Fibroblast of skin of right biceps (primary cell): ENCODE measurements around the gene PLA2G3.
A peak's percentile ranks its signal among the peaks of the same experiment; 100 is the strongest.

Experiments used
- DNase-seq: peaks from one replicate; pipeline ENCODE4 v3.0.0-alpha.2; 2013

The PLA2G3 gene

DNA sequence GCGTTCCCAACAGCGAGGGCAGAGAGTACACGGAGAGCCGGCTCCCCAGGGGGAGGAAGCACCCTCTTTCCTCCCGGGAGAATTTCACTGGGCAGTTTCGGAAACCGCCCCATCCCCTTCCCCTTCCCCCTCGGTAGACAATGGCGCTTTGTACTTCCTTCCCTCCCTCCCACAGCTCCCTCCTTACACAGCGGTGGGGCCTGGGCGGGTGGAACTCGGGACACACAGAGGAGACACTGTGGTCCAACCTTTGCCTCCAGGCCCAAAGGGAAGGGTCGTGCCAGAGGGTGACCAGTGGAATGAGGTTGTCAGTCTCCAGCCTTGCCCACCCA lies 54.8 kb downstream of the PLA2G3 start:
- DNase-seq = no peak

DNA sequence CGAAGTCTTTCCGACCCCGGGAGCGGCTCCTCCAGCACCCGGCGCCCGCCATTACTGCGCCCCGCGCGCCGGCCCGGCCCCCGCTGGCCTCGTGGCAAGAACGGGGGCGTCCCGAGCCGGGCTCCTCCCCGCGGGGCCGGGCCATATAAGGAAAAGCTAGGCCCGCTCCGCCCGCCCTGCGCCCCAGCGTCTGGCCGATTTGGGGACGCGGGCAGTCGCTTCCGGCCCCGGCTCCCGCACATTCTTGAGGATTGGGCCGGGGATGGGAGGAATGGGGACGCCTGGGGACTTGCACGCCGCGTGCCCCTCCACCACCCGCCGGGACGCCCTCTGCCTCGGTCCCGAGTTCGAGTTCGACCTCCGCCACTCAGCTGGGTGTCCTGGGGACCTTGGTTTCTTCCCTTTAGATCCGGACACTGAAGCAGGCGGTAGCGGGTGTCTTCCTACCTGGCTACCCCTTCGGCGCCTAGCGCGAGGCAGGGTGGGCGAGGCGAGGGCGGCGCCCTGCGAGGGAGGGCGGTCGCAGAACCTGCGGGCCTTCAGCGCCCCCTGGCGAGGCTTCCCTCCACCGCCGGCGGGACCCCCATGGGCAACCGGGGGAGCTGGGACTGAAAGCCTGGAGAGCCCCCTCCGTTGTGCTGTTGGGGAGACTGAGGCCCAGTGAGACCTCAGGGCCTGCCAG lies 55.4 kb downstream of the PLA2G3 start:
- DNase-seq = peak; percentile 91
